ENCODE data around the gene KIF18B.

- TF ChIP-seq CTCF (IDR thresholded peaks at IDR 0.05) (no peak), TEAD4 (CRISPR knock-in tag; IDR thresholded peaks at IDR 0.05) (no peak), AFF4 (CRISPR knock-in tag; IDR thresholded peaks at IDR 0.05; ENCODE audit: borderline replicate concordance) (no peak), USF1 (CRISPR knock-in tag; IDR thresholded peaks at IDR 0.05) (no peak), ATF3 (CRISPR knock-in tag; conservative IDR thresholded peaks at IDR 0.05) (no peak), NR3C1 (CRISPR knock-in tag; conservative IDR thresholded peaks at IDR 0.05; ENCODE audit: low read depth) (no peak)
Measured at GRCh38 chr17:44898768-44899073, 48.9 kb downstream of the KIF18B start.
